ENCODE data around the gene PRICKLE2.

DNA sequence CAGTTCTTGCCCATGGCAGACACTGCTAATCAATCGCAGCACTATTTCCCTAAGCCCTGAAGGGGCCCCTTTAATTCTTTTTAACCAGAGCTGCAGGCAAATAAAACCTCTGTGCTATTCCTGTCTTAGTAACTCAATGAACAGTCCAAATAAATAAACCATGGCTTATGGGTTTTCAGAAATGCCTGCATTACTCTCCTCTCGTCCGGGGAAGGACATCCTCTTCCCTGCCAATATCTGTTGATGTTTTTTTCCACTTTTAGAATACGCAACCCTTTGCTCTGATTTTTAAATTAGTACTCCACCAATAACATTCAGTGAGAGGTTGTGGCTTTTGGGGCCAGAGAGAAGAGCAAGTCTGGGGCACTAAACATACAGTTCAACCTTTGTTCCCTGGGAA is 35.2 kb upstream of the PRICKLE2 start:
- TF ChIP-seq, protein P1, sequence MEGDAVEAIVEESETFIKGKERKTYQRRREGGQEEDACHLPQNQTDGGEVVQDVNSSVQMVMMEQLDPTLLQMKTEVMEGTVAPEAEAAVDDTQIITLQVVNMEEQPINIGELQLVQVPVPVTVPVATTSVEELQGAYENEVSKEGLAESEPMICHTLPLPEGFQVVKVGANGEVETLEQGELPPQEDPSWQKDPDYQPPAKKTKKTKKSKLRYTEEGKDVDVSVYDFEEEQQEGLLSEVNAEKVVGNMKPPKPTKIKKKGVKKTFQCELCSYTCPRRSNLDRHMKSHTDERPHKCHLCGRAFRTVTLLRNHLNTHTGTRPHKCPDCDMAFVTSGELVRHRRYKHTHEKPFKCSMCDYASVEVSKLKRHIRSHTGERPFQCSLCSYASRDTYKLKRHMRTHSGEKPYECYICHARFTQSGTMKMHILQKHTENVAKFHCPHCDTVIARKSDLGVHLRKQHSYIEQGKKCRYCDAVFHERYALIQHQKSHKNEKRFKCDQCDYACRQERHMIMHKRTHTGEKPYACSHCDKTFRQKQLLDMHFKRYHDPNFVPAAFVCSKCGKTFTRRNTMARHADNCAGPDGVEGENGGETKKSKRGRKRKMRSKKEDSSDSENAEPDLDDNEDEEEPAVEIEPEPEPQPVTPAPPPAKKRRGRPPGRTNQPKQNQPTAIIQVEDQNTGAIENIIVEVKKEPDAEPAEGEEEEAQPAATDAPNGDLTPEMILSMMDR (IDR thresholded peaks at IDR 0.05) = no peak
- no peak for TF ChIP-seq POLR2A (IDR thresholded peaks at IDR 0.05)
